ENCODE results near the gene LRRC4B.

DNA sequence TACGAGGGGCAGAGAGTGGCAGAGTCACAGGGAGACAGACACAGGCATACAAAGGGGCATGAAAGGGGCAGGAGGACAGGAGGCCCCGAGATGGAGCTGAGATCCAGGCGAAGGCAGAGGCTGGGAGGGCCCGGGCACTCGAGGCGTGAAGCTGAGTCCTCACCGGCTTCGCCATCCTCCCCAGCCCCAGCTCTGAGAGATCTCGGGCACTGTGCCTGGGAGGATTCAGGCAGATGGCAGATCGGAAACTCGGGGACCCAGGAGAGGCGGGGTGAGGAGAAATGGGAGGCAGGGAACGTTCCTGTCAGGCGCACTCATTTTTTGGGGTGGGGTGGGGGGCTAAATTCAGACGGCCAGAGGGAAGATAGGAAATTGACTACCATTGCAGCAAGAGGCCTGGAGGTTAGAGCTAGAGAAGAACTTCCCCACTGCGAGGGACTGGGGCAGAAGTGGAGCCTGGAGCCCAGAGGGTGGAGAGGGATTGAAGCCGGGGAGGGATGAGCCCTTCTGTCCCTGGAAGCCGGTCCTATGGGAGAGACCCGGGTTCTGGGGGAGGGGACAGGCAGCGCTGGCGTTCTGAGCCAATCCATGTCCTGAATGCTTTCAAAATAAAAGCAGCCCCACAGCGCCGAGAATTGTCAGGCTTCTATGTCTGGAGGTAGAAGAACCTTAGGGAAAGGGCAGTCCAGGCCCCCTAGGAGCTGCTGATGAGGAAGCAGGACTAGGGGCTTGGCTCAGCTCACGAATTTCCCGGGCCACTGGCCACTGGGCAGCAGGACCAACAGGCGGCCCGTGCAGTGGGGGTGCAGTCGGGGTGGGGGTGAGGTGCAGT is 12.6 kb downstream of the LRRC4B start:
- no peak for TF ChIP-seq POLR2A (IDR thresholded peaks at IDR 0.05)
- TF ChIP-seq, protein P1, sequence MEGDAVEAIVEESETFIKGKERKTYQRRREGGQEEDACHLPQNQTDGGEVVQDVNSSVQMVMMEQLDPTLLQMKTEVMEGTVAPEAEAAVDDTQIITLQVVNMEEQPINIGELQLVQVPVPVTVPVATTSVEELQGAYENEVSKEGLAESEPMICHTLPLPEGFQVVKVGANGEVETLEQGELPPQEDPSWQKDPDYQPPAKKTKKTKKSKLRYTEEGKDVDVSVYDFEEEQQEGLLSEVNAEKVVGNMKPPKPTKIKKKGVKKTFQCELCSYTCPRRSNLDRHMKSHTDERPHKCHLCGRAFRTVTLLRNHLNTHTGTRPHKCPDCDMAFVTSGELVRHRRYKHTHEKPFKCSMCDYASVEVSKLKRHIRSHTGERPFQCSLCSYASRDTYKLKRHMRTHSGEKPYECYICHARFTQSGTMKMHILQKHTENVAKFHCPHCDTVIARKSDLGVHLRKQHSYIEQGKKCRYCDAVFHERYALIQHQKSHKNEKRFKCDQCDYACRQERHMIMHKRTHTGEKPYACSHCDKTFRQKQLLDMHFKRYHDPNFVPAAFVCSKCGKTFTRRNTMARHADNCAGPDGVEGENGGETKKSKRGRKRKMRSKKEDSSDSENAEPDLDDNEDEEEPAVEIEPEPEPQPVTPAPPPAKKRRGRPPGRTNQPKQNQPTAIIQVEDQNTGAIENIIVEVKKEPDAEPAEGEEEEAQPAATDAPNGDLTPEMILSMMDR (IDR thresholded peaks at IDR 0.05) = no peak

Measured in adrenal gland (tissue), 5 donors.